DMS 273 treated with DMSO at 0.1 percent for 48 hours (cell line): ENCODE data around the gene CLCN6.

Experiments used
- DNase-seq: peaks from one replicate; lab custom pipeline; 2025; lab: John Stamatoyannopoulos, UW

CLCN6 gene

GRCh38 chr1:11880181-11880575 lies 74.2 kb downstream of the CLCN6 start:
- no peak for DNase-seq

GRCh38 chr1:11880911-11881748 lies 75.1 kb downstream of the CLCN6 start:
- DNase-seq: no peak

- DNase-seq: no peak
Observed at GRCh38 chr1:11881749-11882441, 75.9 kb downstream of the CLCN6 start.

- no peak for DNase-seq
Observed at GRCh38 chr1:11882814-11883538, 77.0 kb downstream of the CLCN6 start.

GRCh38 chr1:11885916-11886315 lies 79.9 kb downstream of the CLCN6 start:
- DNase-seq: peak; percentile 40

- DNase-seq: no peak
Observed at GRCh38 chr1:11886986-11887665, 81.1 kb downstream of the CLCN6 start.

GRCh38 chr1:11887666-11888007 lies 81.6 kb downstream of the CLCN6 start:
- DNase-seq: no peak

GRCh38 chr1:11888206-11888876 lies 82.3 kb downstream of the CLCN6 start:
- DNase-seq: no peak

GRCh38 chr1:11888877-11889208 lies 82.9 kb downstream of the CLCN6 start:
- no peak for DNase-seq

- DNase-seq: no peak
Observed at GRCh38 chr1:11891433-11892186, 85.6 kb downstream of the CLCN6 start.
